Measurements from ENCODE around the gene ACTG1.
A peak's percentile ranks its signal among the peaks of the same experiment; 100 is the strongest.
"Not testable (repeated sequence)": the region's sequence is repeated elsewhere in the genome, so short reads cannot be mapped to it uniquely, and the experiment has no call there.

Gene ACTG1

DNA sequence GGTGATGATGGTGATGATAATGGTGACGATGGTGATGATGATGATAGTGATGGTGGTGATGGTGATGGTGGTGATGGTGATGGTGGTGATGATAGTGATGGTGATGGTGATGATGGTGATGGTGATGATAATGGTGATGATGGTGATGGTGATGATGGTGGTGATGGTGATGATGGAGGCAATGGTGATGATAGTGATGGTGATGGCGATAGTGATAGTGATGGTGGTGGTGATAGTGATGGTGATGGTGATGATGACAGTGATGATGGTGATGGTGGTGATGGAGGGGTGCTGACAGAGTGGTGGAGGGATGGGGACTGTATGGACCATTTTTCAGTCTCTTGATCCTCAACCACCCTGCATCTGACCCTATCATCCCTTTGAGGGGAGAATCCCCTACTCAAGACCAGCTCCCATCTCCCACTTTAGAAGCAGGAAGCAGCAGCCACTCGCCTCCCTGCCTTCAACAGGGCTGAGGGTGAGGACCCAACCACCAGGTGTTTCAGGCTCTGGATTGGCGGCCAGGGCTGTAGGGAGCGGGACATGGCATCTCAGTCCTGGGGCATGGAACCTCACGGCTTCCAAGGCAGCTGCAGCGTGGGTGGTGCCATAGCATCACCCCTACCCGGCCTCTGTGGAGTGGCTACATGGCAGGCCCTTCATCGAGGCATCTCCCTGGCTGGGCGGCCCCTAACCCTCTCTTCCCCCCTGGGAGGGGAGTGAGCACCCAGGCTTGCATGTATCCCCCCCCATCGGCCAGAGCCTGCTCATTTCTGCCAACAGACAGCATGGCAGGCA, 20.1 kb upstream of the ACTG1 start:
- DNase-seq (ENCODE audit: low read depth): no peak

DNA sequence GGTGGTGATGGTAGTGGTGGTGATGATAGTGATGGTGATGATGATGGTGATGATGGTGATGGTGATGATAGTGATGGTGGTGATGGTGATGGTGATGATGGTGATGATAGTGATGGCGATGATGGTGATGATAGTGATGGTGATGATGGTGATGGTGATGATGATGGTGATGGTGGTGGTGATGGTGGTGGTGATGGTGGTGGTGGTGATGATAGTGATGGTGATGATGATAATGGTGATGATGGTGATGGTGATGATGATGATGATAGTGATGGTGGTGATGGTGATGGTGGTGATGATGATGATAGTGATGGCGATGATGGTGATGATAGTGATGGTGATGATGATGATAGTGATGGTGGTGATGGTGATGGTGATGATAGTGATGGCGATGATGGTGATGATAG, 19.4 kb upstream of the ACTG1 start:
- DNase-seq (ENCODE audit: low read depth): not testable (repeated sequence)

GRCh38 chr17:81531013-81531412, 18.4 kb upstream of the ACTG1 start:
- DNase-seq (ENCODE audit: low read depth): not testable (repeated sequence)

- no peak for DNase-seq (ENCODE audit: low read depth)
These were observed 16.8 kb upstream of the ACTG1 start for GRCh38 chr17:81529437-81529803.

- no peak for DNase-seq (ENCODE audit: low read depth)
These were observed 16.2 kb upstream of the ACTG1 start for GRCh38 chr17:81528651-81529436.

GRCh38 chr17:81528384-81528650, 15.7 kb upstream of the ACTG1 start:
- no peak for DNase-seq (ENCODE audit: low read depth)

DNA sequence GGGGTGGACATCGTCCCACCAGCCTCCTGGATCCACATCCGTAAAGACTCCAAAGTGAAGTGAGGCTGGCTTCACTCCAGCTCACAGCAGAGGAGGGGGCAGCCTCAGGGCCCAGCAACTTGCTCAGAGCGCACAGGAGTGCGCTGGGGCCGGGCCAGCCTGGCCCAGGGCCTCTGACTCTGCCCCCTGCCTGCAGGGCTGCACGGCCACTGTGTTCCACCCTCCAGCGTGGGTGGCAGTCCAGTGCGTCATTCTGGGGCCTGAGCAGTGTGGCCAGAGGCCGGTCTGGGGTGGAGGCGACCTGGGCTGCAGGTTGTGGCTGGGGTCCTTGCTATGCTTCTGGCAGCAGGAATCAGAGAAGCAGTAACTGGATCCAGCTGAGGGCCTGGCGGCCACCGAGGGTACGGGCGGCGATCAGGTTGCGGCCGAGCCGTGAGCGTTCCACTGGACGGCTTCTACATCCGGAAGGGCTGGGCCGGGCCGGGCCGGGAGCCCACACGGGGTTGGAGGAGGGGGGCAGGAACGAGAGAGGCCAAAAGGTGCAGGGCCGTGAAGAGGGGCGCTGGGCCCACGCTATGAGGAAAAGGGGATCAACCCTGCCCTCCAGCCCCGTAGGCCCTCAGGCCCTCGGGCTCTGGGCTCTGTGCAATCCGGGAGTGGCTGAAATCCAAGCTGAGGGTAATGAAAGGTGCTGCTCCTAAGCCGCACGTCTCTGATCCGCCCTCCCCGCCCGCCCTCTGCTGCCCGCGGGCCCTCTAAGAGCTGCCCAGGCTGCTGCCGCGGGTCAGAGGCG, 15.2 kb upstream of the ACTG1 start, which contains the start of gene FSCN2:
FSCN2 (plus strand) TSS at position 787 of the 793 bp plus-strand sequence. CDS start 155 bp downstream, outside the sequence.
- DNase-seq (ENCODE audit: low read depth): no peak

GRCh38 chr17:81526662-81527571, 14.3 kb upstream of the ACTG1 start:
- no peak for DNase-seq (ENCODE audit: low read depth)

- DNase-seq (ENCODE audit: low read depth): no peak
These were observed 12.2 kb upstream of the ACTG1 start for GRCh38 chr17:81524865-81525159.

GRCh38 chr17:81524039-81524864, 11.7 kb upstream of the ACTG1 start:
- DNase-seq (ENCODE audit: low read depth): no peak

DNA sequence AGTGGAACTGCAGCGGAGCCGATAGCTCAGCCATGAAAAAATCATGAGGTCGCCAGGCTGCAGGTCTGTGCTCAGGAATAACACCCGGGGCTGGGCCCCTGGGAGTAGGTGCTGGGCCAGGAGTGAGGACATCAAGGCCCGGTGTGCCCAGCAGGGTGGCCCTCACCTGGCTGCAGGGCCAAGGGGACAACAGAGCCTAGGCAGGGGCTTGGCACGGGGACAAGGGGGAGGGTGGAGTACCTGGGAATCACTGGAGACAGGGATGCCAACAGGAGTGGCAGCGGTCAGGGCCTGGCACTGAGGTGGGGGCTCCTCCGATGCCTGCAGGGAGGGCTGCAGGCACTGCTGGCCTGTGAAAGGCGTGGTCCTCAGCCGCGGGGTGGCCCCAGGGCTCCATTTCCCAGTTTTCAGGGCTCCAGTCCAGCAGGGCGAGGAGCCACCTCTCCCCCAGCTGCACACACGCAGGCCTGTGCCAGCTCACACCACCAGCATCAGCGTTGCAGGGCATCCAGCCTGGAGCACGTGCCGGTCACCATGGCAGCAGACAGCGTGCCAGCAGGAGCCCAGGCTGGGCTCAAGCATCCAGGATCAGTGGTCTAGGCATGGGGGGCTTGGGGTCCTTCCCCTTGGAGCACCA, 10.9 kb upstream of the ACTG1 start:
- no peak for DNase-seq (ENCODE audit: low read depth)

GRCh38 chr17:81522491-81523401, 10.1 kb upstream of the ACTG1 start:
- DNase-seq (ENCODE audit: low read depth): no peak

DNA sequence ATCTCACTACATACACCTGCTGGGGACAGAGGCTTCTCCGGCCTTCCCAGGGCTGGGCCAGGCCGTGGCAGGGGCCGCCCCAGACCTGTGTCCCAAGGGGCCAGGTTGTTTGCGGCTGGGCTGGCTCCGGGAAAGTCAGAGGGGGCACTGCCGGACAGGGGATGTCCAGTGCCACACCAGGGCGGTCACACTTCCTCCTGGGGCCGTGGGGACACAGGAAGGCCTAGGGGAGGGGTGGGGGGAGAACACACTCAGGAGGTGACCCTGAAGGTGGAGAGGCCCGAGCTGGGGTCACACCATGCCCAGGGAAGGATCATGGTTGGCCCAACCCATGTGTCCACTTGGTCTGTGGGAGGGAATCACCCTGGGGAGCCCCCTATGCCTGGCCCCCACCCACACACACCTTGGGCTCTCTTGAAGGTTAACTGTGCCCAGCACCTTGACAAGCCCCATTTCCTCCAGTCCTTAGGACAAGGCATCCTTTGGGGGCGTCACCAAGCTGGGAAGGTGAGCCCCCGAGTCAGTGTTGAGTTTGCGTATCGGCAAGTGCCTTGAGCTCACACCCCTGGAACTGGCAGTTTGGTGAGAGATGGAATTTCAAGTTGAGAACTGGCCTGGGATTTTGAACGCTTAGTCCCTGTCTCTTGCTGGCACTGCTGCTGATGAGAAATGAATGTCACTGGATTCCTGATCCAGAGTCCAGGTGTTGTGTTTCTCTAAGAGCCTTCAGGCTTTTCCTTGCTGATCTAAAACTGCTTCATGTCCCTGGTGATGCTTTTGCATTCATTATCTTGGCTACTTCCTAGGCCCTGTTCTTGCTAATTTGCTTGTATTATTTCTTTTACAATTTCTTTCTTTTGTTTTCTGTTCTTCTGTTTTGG, 7.7 kb upstream of the ACTG1 start:
- DNase-seq (ENCODE audit: low read depth): no peak

DNA sequence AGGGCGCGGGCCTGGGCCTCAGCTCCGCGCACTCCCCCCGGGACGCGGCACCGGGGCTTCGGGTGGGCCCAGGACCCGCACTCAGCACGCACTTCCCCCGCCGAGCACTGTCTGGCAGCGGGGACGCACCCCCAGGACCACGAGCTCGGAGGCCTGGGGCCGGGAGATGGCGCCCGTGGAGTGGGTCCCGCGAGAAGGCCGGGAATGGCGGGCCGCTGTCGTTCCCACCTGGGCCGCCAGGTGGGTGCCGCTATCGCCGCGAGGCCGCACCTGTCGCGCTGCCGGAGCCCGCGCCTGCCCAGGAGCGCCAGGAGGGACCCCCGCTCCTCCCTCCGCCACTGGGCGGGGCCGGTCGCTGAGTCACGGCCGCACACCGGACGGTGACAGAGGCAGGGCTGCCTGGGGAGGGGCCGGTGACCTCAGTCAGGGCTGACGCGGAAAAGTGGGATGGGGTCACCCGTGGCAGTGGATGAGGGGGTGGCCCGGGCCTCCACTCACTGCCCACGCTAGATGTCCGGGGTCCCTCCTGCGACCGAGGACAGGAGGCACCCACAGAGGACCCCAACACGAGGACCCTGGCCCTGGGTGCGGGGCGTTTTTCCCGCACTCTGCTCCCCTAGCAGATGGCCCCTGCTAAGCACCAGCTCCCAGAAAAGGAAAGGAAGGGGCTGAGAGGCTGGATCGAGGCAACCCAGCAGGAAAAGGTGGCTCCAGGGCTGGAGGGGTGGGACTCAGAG, 6.9 kb upstream of the ACTG1 start:
- peak; percentile 60 for DNase-seq (ENCODE audit: low read depth)

GRCh38 chr17:81518785-81519283, 6.2 kb upstream of the ACTG1 start:
- DNase-seq (ENCODE audit: low read depth): no peak

DNA sequence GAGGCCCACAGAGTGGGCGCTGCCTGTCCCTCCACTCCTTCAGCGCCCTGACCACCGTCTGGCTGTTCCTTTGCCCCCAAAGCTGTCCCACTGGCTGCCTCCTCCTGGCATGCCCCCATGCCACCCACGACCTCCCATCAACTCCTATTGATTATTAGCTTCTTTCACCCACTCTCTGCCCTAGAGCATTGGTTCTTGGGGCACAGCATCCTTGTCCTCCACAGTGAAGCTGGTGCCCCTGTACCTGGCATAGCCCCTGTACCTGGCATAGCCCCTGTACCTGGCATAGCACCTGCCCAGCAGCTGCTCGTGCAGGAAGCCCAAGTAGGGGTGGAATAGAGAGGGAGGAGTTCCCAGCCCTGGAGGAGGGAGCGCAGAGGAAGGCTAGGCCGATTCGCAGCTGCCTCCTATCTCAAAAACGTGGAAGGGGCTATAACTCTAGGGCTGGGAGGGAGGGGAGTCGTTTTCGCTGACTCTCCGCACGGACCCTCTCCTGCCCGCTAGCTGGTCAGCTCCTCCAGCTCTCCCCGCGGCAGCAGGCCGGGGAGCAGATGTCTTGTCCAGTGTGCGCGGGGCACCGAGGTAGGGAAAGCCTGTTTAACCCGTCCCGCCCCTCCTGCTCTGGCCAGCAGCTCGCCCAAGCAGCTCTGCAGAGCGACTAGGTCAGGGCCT, 5.7 kb upstream of the ACTG1 start:
- DNase-seq (ENCODE audit: low read depth): no peak
